ENCODE data around the gene PLEKHG3. TPM values are rescaled to one million over a fixed set of nuclear protein-coding genes. Genes with fewer than 3 reads are reported as not detected.

The PLEKHG3 gene
- total and polyA plus RNA-seq, 2 experiments from 2014 or later = 23.0 to 83.1 TPM

- no peak for TF ChIP-seq ZNF462 (CRISPR knock-in tag; IDR thresholded peaks at IDR 0.05)
Measured at GRCh38 chr14:64719601-64720000, 15.4 kb downstream of the PLEKHG3 start (continued).

GRCh38 chr14:64720131-64720576 lies 15.9 kb downstream of the PLEKHG3 start:
- H3K4me3 ChIP-seq = 0 out of 2 replicates have a peak overlapping the region, but pooled peaks have one; percentile 18
- H2AFZ ChIP-seq = no peak overlapping the region
- H3K27ac ChIP-seq (ENCODE audit: low read depth) = no peak overlapping the region
- TF ChIP-seq REST (IDR thresholded peaks at IDR 0.05; ENCODE audit: unreplicated experiment) (no peak), ZNF114 (CRISPR knock-in tag; IDR thresholded peaks at IDR 0.05) (no peak), ZNF462 (CRISPR knock-in tag; IDR thresholded peaks at IDR 0.05) (no peak)
- peaks cover 37% of the 10 kb centered on the region for H4K20me1 ChIP-seq (replicated peaks; ENCODE audit: insufficient read depth)
- no peaks in the 10 kb centered on the region; the same call in 2 of the 3 replicates for H3K9me3 Mint-ChIP-seq
- no peak for ATAC-seq
- H3K4me3 Mint-ChIP-seq = peak overlapping the region; percentile 10; the same call in 2 of the 3 replicates
- no peaks in the 10 kb centered on the region for H3K27me3 ChIP-seq (ENCODE audit: insufficient read depth)
- DNase-seq (ENCODE audit: low spot score) = no peak
- H3K36me3 ChIP-seq (ENCODE audit: insufficient read depth) = peaks cover 4% of the 10 kb centered on the region; the same call in 1 of the 2 replicates
- peaks cover 20% of the 10 kb centered on the region for H3F3A ChIP-seq (replicated peaks; ENCODE audit: low read depth)
- peaks cover 84% of the 10 kb centered on the region for H3K4me1 ChIP-seq (ENCODE audit: insufficient read depth)
- peaks cover 91% of the 10 kb centered on the region for H3K4me1 Mint-ChIP-seq
- H3K27me3 Mint-ChIP-seq (ENCODE audit: insufficient read depth, low read depth, poor library complexity) = peaks cover 22% of the 10 kb centered on the region
- H3K4me2 ChIP-seq = peak overlapping the region; percentile 70
- no peaks in the 10 kb centered on the region for H3K9me2 ChIP-seq (ENCODE audit: insufficient read depth)
- peak overlapping the region; percentile 9; the same call in 1 of the 2 replicates for H3K27ac Mint-ChIP-seq
- peaks cover 27% of the 10 kb centered on the region for H3K36me3 Mint-ChIP-seq (ENCODE audit: low read depth)
- peaks cover 89% of the 10 kb centered on the region for H3K79me2 ChIP-seq (replicated peaks; ENCODE audit: insufficient read depth)
